ENCODE results near the gene MOCOS.

Gene MOCOS

GRCh38 chr18:36271153-36271552, 83.9 kb downstream of the MOCOS start:
- no peak for DNase-seq (ENCODE audit: low spot score)

GRCh38 chr18:36273347-36273746, 86.0 kb downstream of the MOCOS start:
- DNase-seq (ENCODE audit: low spot score), result no peak

- DNase-seq (ENCODE audit: low spot score), result no peak
These were observed 86.9 kb downstream of the MOCOS start for GRCh38 chr18:36274083-36274715.

- DNase-seq (ENCODE audit: low spot score), result no peak
These were observed 88.3 kb downstream of the MOCOS start for GRCh38 chr18:36275561-36275960.

GRCh38 chr18:36279001-36279400, 91.7 kb downstream of the MOCOS start:
- DNase-seq (ENCODE audit: low spot score), result no peak

- no peak for DNase-seq (ENCODE audit: low spot score)
These were observed 94.6 kb downstream of the MOCOS start for GRCh38 chr18:36281936-36282335.

- no peak for DNase-seq (ENCODE audit: low spot score)
These were observed 96.2 kb downstream of the MOCOS start for GRCh38 chr18:36283448-36283847.

GRCh38 chr18:36284268-36284667, 97.0 kb downstream of the MOCOS start:
- no peak for DNase-seq (ENCODE audit: low spot score)

GRCh38 chr18:36284671-36285295, 97.5 kb downstream of the MOCOS start:
- DNase-seq (ENCODE audit: low spot score), result peak; percentile 32

GRCh38 chr18:36287653-36288052, 100.4 kb downstream of the MOCOS start:
- DNase-seq (ENCODE audit: low spot score), result no peak

GRCh38 chr18:36288689-36289088, 101.4 kb downstream of the MOCOS start:
- no peak for DNase-seq (ENCODE audit: low spot score)

- DNase-seq (ENCODE audit: low spot score), result no peak
These were observed 106.7 kb downstream of the MOCOS start for GRCh38 chr18:36294031-36294430.

GRCh38 chr18:36295214-36295613, 107.9 kb downstream of the MOCOS start:
- no peak for DNase-seq (ENCODE audit: low spot score)

- DNase-seq (ENCODE audit: low spot score), result no peak
These were observed 108.6 kb downstream of the MOCOS start for GRCh38 chr18:36295880-36296301.

- peak; percentile 74 for DNase-seq (ENCODE audit: low spot score)
These were observed 109.5 kb downstream of the MOCOS start for GRCh38 chr18:36296650-36297416.

GRCh38 chr18:36297417-36298125, 110.3 kb downstream of the MOCOS start, which contains the start of gene FHOD3:
Gene FHOD3, plus strand, starts transcription at chr18:36297713. Its CDS starts 123 bp downstream, at chr18:36297836.
- no peak for DNase-seq (ENCODE audit: low spot score)

GRCh38 chr18:36298126-36298741, 110.9 kb downstream of the MOCOS start:
- no peak for DNase-seq (ENCODE audit: low spot score)

- DNase-seq (ENCODE audit: low spot score), result no peak
These were observed 111.7 kb downstream of the MOCOS start for GRCh38 chr18:36299015-36299414.

- DNase-seq (ENCODE audit: low spot score), result no peak
These were observed 112.9 kb downstream of the MOCOS start for GRCh38 chr18:36300211-36300610.

GRCh38 chr18:36301884-36302283, 114.6 kb downstream of the MOCOS start:
- DNase-seq (ENCODE audit: low spot score), result no peak

GRCh38 chr18:36302676-36303075, 115.4 kb downstream of the MOCOS start:
- no peak for DNase-seq (ENCODE audit: low spot score)

Data from COLO829 (cell line).